ENCODE measurements around the gene GDPD4. TPM values are rescaled to one million over a fixed set of nuclear protein-coding genes. Genes with fewer than 3 reads are reported as not detected.

The GDPD4 gene
- polyA plus RNA-seq, 2 of the 4 experiments (the other 2 are of a cell fraction) = not detected

- TF ChIP-seq PBX3 (IDR thresholded peaks at IDR 0.05) = no peak
These were observed 86.4 kb downstream of the GDPD4 start (continued) for GRCh38 chr11:77215106-77215505.

DNA sequence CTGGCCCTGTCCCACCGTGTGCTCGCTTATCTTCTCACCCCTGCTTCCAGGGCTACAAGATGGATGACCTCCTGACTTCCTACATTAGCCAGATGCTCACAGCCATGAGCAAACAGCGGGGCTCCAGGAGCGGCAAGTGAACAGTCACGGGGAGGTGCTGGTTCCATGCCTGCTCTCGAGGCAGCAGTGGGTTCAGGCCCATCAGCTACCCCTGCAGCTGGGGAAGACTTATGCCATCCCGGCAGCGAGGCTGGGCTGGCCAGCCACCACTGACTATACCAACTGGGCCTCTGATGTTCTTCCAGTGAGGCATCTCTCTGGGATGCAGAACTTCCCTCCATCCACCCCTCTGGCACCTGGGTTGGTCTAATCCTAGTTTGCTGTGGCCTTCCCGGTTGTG, 86.9 kb downstream of the GDPD4 start:
- no peaks in the 10 kb centered on the region for H3K4me1 ChIP-seq
- no peak overlapping the region for H3K4me2 ChIP-seq
- FAIRE-seq (no peak), DNase-seq (ENCODE audit: low read depth in 1 of 2, low spot score in 1 of 2) (no peak), ATAC-seq (no peak)
- TF ChIP-seq HDAC2 (IDR thresholded peaks at IDR 0.05) = no peak
- ChIA-PET POLR2A (no interaction called here), CTCF (interaction anchor here (1.2 kb wide), 1 partner anchor 27 kb away, joined by 4 read pairs; no protein-coding TSS in a partner anchor)
- H3K4me3 ChIP-seq = no peak overlapping the region
- no peaks in the 10 kb centered on the region for H3K9me3 ChIP-seq
- no peak overlapping the region for H3K27ac ChIP-seq
- 72% methylated on average over 8 of the region's 9 CpGs for WGBS (ENCODE audit: missing lambda C conversion rate)

GRCh38 chr11:77213589-77214428, 87.7 kb downstream of the GDPD4 start:
- DNase-seq (ENCODE audit: low read depth in 1 of 2, low spot score in 1 of 2) = no peak
- TF ChIP-seq CTCF (IDR thresholded peaks at IDR 0.05) (no peak), NPAS2 (CRISPR knock-in tag; IDR thresholded peaks at IDR 0.05; ENCODE audit: borderline replicate concordance) (no peak)
- ChIA-PET CTCF (interaction anchor here (2.3 kb wide), 1 partner anchor 335 kb away, joined by 9 read pairs; no protein-coding TSS in a partner anchor), POLR2A (no interaction called here)
- H3K27ac ChIP-seq = no peak overlapping the region
- no peak overlapping the region for H3K4me3 ChIP-seq
- 68% methylated on average over 18 of the region's 18 CpGs for WGBS (ENCODE audit: missing lambda C conversion rate)
- no peak overlapping the region for H3K4me2 ChIP-seq
- no peaks in the 10 kb centered on the region for H3K9me3 ChIP-seq
- no peak for FAIRE-seq
- H3K4me1 ChIP-seq = no peaks in the 10 kb centered on the region
- ATAC-seq = no peak

DNA sequence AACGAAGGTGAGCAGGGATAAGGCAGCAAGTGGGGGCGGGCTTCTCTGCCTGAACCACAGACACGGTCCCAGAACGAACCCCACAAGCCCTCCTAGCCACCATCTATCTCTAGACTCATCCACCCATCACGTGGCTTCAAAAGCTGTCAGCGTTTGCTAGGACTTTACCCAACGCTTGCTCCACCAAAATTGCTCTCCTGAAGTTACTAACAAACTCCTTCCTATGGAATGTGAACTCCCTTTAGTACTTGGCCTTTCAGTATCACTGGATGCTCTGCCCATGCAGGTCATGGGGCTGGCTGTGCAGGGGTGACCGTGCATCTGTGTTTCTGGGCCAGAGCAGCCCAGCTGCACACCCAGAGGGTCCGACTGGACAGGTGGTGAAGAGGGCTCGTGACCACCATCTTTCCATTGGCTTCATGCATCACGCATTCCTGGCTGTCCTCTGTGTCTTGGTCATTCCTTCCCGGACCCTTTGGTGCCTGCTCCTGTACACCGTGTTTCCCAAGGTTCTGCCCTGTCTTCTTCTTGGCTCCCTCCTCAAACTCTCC, 88.4 kb downstream of the GDPD4 start:
- no peak for DNase-seq (ENCODE audit: low read depth in 1 of 2, low spot score in 1 of 2)
- Histone ChIP-seq H3K9me3 (no peaks in the 10 kb centered on the region), H3K4me2 (no peak overlapping the region), H3K27ac (no peak overlapping the region), H3K4me3 (no peak overlapping the region), H3K4me1 (no peaks in the 10 kb centered on the region)
- POLR2A ChIA-PET = no interaction called here
- no peak for FAIRE-seq
- TF ChIP-seq RARB (CRISPR knock-in tag; IDR thresholded peaks at IDR 0.05) (no peak), EHF (CRISPR knock-in tag; IDR thresholded peaks at IDR 0.05) (no peak), RAD21 (conservative IDR thresholded peaks at IDR 0.05 in 1 of 2, IDR thresholded peaks at IDR 0.05 in 1 of 2) (no peak)
- TF ChIP-seq, protein P1, sequence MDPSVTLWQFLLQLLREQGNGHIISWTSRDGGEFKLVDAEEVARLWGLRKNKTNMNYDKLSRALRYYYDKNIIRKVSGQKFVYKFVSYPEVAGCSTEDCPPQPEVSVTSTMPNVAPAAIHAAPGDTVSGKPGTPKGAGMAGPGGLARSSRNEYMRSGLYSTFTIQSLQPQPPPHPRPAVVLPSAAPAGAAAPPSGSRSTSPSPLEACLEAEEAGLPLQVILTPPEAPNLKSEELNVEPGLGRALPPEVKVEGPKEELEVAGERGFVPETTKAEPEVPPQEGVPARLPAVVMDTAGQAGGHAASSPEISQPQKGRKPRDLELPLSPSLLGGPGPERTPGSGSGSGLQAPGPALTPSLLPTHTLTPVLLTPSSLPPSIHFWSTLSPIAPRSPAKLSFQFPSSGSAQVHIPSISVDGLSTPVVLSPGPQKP (IDR thresholded peaks at IDR 0.05; ENCODE audit: low read depth, low read length) = no peak
- no peak for ATAC-seq
- CTCF ChIA-PET = interaction anchor here (2.3 kb wide), 1 partner anchor 335 kb away, joined by 9 read pairs; no protein-coding TSS in a partner anchor
- 63% methylated on average over 13 of the region's 13 CpGs for WGBS (ENCODE audit: missing lambda C conversion rate)

- Histone ChIP-seq H3K4me3 (no peak overlapping the region), H3K9me3 (no peaks in the 10 kb centered on the region), H3K27ac (no peak overlapping the region), H3K4me2 (no peak overlapping the region), H3K4me1 (no peaks in the 10 kb centered on the region)
- 71% methylated on average over 8 of the region's 8 CpGs for WGBS (ENCODE audit: missing lambda C conversion rate)
- POLR2A ChIA-PET = no interaction called here
- CTCF ChIA-PET = interaction anchor here (1.2 to 2.3 kb wide), 4 partner anchors 10 to 336 kb away, joined by 3 to 9 read pairs (median 4); no protein-coding TSS in a partner anchor
- FAIRE-seq (no peak), DNase-seq (ENCODE audit: low read depth in 1 of 2, low spot score in 1 of 2) (no peak), ATAC-seq (no peak)
- TF ChIP-seq, protein P2, sequence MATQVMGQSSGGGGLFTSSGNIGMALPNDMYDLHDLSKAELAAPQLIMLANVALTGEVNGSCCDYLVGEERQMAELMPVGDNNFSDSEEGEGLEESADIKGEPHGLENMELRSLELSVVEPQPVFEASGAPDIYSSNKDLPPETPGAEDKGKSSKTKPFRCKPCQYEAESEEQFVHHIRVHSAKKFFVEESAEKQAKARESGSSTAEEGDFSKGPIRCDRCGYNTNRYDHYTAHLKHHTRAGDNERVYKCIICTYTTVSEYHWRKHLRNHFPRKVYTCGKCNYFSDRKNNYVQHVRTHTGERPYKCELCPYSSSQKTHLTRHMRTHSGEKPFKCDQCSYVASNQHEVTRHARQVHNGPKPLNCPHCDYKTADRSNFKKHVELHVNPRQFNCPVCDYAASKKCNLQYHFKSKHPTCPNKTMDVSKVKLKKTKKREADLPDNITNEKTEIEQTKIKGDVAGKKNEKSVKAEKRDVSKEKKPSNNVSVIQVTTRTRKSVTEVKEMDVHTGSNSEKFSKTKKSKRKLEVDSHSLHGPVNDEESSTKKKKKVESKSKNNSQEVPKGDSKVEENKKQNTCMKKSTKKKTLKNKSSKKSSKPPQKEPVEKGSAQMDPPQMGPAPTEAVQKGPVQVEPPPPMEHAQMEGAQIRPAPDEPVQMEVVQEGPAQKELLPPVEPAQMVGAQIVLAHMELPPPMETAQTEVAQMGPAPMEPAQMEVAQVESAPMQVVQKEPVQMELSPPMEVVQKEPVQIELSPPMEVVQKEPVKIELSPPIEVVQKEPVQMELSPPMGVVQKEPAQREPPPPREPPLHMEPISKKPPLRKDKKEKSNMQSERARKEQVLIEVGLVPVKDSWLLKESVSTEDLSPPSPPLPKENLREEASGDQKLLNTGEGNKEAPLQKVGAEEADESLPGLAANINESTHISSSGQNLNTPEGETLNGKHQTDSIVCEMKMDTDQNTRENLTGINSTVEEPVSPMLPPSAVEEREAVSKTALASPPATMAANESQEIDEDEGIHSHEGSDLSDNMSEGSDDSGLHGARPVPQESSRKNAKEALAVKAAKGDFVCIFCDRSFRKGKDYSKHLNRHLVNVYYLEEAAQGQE (IDR thresholded peaks at IDR 0.05) = no peak
- TF ChIP-seq EHMT2 (IDR thresholded peaks at IDR 0.05; ENCODE audit: low read depth) = no peak
- no peak for TF ChIP-seq CHD4 (IDR thresholded peaks at IDR 0.05; ENCODE audit: borderline replicate concordance)
- TF ChIP-seq, protein P1 (IDR thresholded peaks at IDR 0.05; ENCODE audit: low read depth, low read length) = no peak
- no peak for TF ChIP-seq PHF8 (IDR thresholded peaks at IDR 0.05; ENCODE audit: borderline replicate concordance, low read depth)
- no peak for TF ChIP-seq ZFP36 (IDR thresholded peaks at IDR 0.05; ENCODE audit: borderline replicate concordance, partially characterized antibody)
- TF ChIP-seq MYC (IDR thresholded peaks at IDR 0.05; ENCODE audit: borderline replicate concordance, low read length) = no peak
These were observed 89.0 kb downstream of the GDPD4 start for GRCh38 chr11:77212314-77213007.
